HepG2 (cell line): ENCODE measurements around the gene CACNA1D. TPM values are rescaled to one million over a fixed set of nuclear protein-coding genes. Genes with fewer than 3 reads are reported as not detected.

Experiments used
- ATAC-seq: fragments of 200-7000 bp; cut with Tn5 transposase; 3 replicates; pipeline ENCODE4 v1.9.1; 2020; ENCODE audit warnings: mild to moderate bottlenecking, moderate library complexity
- BruUV-seq: library from RNA; stranded (reverse); fragments of 400-500 nt; replicated peaks from 2 replicates; lab custom pipeline; 2021; lab: Mats Ljungman, UMichigan
- CTCF ChIA-PET: fragments of 300-600 bp; formaldehyde crosslinking; extraction: SDS; loops from one replicate; lab custom pipeline; 2021; ENCODE audit warnings: low total read pairs, inconsistent platforms, low intra/inter-chr PET ratio; lab: Yijun Ruan, JAX
- POLR2A ChIA-PET: fragments of 350-600 bp; sonication (Branson Sonifier 250); formaldehyde crosslinking; loops from one replicate; lab custom pipeline; 2020; ENCODE audit warnings: antibody characterized with exemption, inconsistent platforms; lab: Yijun Ruan, JAX
- DNase-seq: peaks from one replicate; pipeline ENCODE4 v3.0.0-alpha.2; 2015; ENCODE audit warnings: low spot score
- FAIRE-seq: peaks from 3 replicates; lab custom pipeline; 2011; peaks lifted over from hg19 to GRCh38; lab: Jason Lieb, UNC
- H2AFZ ChIP-seq: one replicate; pipeline ENCODE4 v1.6.1; 2011; ENCODE audit warnings: low read length, inconsistent platforms
- H3K27ac ChIP-seq: fragments of 300-600 bp; 3 replicates; pipeline ENCODE4 v1.8.0; 2011; ENCODE audit warnings: mixed run types, mild to moderate bottlenecking, mixed read lengths, low read length, inconsistent platforms; ENCODE audit not compliant: insufficient read depth; ENCODE audit errors: extremely low read length
- H3K27me3 ChIP-seq, 2 experiments: fragments of 200-600 bp in 1 of 2; 2 replicates in 1 of 2; 3 replicates in 1 of 2; pipeline versions ENCODE4 v1.6.0 to v1.8.0; 2011; ENCODE audit warnings: low read length in 2 of 2, mild to moderate bottlenecking in 2 of 2, moderate library complexity in 2 of 2, inconsistent platforms in 1 of 2; ENCODE audit not compliant: insufficient read depth in 2 of 2, control insufficient read depth in 1 of 2
- H3K36me3 ChIP-seq, 2 experiments: fragments of 200-600 bp in 1 of 2; replicated peaks in 1 of 2; 2 replicates in 1 of 2; 3 replicates in 1 of 2; pipeline versions ENCODE4 v1.5.1 to v1.8.0; 2011; ENCODE audit warnings: low read length in 2 of 2, inconsistent platforms in 1 of 2; ENCODE audit not compliant: insufficient read depth in 2 of 2, control insufficient read depth in 1 of 2
- H3K4me1 ChIP-seq: 2 replicates; pipeline ENCODE4 v1.5.1; 2012; ENCODE audit warnings: low read length, inconsistent platforms; ENCODE audit not compliant: insufficient read depth
- H3K4me2 ChIP-seq: 2 replicates; pipeline ENCODE4 v1.6.0; 2011; ENCODE audit warnings: low read depth, low read length, inconsistent platforms
- H3K4me3 ChIP-seq, 3 experiments: fragments of 200-600 bp in 1 of 3; sonication (generic), shearing (Covaris generic) in 1 of 3; replicated peaks in 1 of 3; 2 replicates each; pipeline ENCODE4 v1.5.1; 2011 to 2016; ENCODE audit warnings: low read length in 3 of 3, inconsistent platforms in 2 of 3, low read depth in 2 of 3, mild to moderate bottlenecking in 2 of 3, control low read depth in 1 of 3, mixed read lengths in 1 of 3; ENCODE audit not compliant: insufficient read depth in 1 of 3
- H3K79me2 ChIP-seq: one replicate; pipeline ENCODE4 v1.6.1; 2011; ENCODE audit warnings: low read length, inconsistent platforms; ENCODE audit not compliant: insufficient read depth
- H3K9ac ChIP-seq: 2 replicates; pipeline ENCODE4 v1.6.0; 2011; ENCODE audit warnings: mild to moderate bottlenecking, low read depth, low read length, inconsistent platforms; ENCODE audit not compliant: insufficient read depth
- H3K9me3 ChIP-seq: 2 replicates; pipeline ENCODE4 v1.5.1; 2012; ENCODE audit warnings: mild to moderate bottlenecking, low read length
- H4K20me1 ChIP-seq: 2 replicates; pipeline ENCODE4 v1.6.0; 2011; ENCODE audit warnings: inconsistent platforms, mild to moderate bottlenecking, low read length, moderate library complexity; ENCODE audit not compliant: insufficient read depth
- ARID3A ChIP-seq: IDR thresholded peaks from 2 replicates; pipeline ENCODE4 v1.6.1; 2012; ENCODE audit warnings: low read depth, low read length, improper control_type of control experiment
- CENPX ChIP-seq: sonication (generic); formaldehyde crosslinking; IDR thresholded peaks from 2 replicates; pipeline ENCODE4 v1.9.0; 2021; ENCODE audit warnings: mild to moderate bottlenecking, missing genetic modification reagents, moderate library complexity
- CHD4 ChIP-seq: fragments of 200-600 bp; sonication (generic); IDR thresholded peaks from 2 replicates; pipeline ENCODE4 v1.7.0; 2017; ENCODE audit warnings: mild to moderate bottlenecking, low read length, borderline replicate concordance
- CREM ChIP-seq, 2 experiments: sonication (generic) in 1 of 2; formaldehyde crosslinking in 1 of 2; IDR thresholded peaks; 2 replicates each; pipeline versions ENCODE4 v1.4.0 to v1.6.1; 2016 to 2020; ENCODE audit warnings: antibody characterized with exemption in 1 of 2, mild to moderate bottlenecking in 1 of 2, missing genetic modification reagents in 1 of 2
- ESRRA ChIP-seq: sonication (generic); formaldehyde crosslinking; IDR thresholded peaks from 2 replicates; pipeline ENCODE4 v1.5.1; 2020; ENCODE audit warnings: mild to moderate bottlenecking, low read depth, missing genetic modification reagents
- GLI4 ChIP-seq: sonication (generic); formaldehyde crosslinking; IDR thresholded peaks from 2 replicates; pipeline ENCODE4 v1.5.1; 2020; ENCODE audit warnings: missing genetic modification reagents, mild to moderate bottlenecking, moderate library complexity, borderline replicate concordance
- KIAA2018 ChIP-seq: sonication (generic); formaldehyde crosslinking; IDR thresholded peaks from 2 replicates; pipeline ENCODE4 v1.5.0; 2020; ENCODE audit warnings: mild to moderate bottlenecking, missing genetic modification reagents, borderline replicate concordance
- PREB ChIP-seq: sonication (generic); formaldehyde crosslinking; IDR thresholded peaks from 2 replicates; pipeline ENCODE4 v1.4.0; 2020; ENCODE audit warnings: missing genetic modification reagents
- RNF2 ChIP-seq: fragments of 450-650 bp; conservative IDR thresholded peaks from 2 replicates; pipeline ENCODE4 v1.6.1; 2016; ENCODE audit warnings: low read depth
- SIX4 ChIP-seq: sonication (generic); formaldehyde crosslinking; IDR thresholded peaks from 2 replicates; pipeline ENCODE4 v1.4.0; 2020; ENCODE audit warnings: missing genetic modification reagents
- YEATS4 ChIP-seq: sonication (generic); formaldehyde crosslinking; IDR thresholded peaks from 2 replicates; pipeline ENCODE4 v1.4.0; 2020; ENCODE audit warnings: missing genetic modification reagents, borderline replicate concordance
- ZBTB1 ChIP-seq: sonication (generic); formaldehyde crosslinking; IDR thresholded peaks from 2 replicates; pipeline ENCODE4 v1.4.0; 2020; ENCODE audit warnings: missing genetic modification reagents, borderline replicate concordance
- ZFP37 ChIP-seq: sonication (generic); formaldehyde crosslinking; IDR thresholded peaks from 2 replicates; pipeline ENCODE4 v1.4.0; 2020; ENCODE audit warnings: missing genetic modification reagents, borderline replicate concordance
- ZNF101 ChIP-seq: sonication (generic); formaldehyde crosslinking; IDR thresholded peaks from 2 replicates; pipeline ENCODE4 v1.4.0; 2020; ENCODE audit warnings: mild to moderate bottlenecking, low read depth, missing genetic modification reagents, borderline replicate concordance
- ZNF484 ChIP-seq: sonication (generic); formaldehyde crosslinking; IDR thresholded peaks from 2 replicates; pipeline ENCODE4 v1.5.1; 2020; ENCODE audit warnings: mild to moderate bottlenecking, low read depth, missing genetic modification reagents, borderline replicate concordance
- WGBS: methylation state at CpG from one replicate; pipeline ENCODE4 v1.1.6; 2017; ENCODE audit warnings: low lambda C conversion rate; 5-methylcytosine and 5-hydroxymethylcytosine counted together
- in situ Hi-C: cut with HindIII; loops from 2 replicates; pipeline ENCODE4 v1.10.0; 2017; ENCODE audit warnings: low pct_unique_long_range_greater_than_20kb; ENCODE audit not compliant: extremely low pct_ligation_motif_present
- intact Hi-C: fragments of 100-400 bp; cut with micrococcal nuclease; formaldehyde crosslinking; loops from one replicate; pipeline ENCODE4 v1.10.0; 2022; ENCODE audit not compliant: unreplicated experiment
- polyA plus RNA-seq, 8 experiments: library from polyadenylated mRNA; depleted of rRNA in 3 of 8; stranded (reverse) in 7 of 8; unstranded in 1 of 8; fragments of >200 nt; fragmentation: Illumina TruSeq in 4 of 8; extraction: Trizol in 4 of 8; gene quantifications; 2 replicates each; pipeline versions ENCODE4 v1.2.1 to v1.2.3, GENCODE V29; 2011 to 2016; ENCODE audit warnings: low read depth in 4 of 8, missing spikeins in 1 of 8, mixed read lengths in 1 of 8; ENCODE audit not compliant: insufficient read depth in 1 of 8
- total RNA-seq, 5 experiments: library from RNA; depleted of rRNA; stranded (reverse); fragments of >200 nt; fragmentation: Illumina TruSeq; extraction: Trizol; gene quantifications; 2 replicates each; pipeline ENCODE4 v1.2.3, GENCODE V29; 2016; ENCODE audit warnings: low read depth in 1 of 5

CACNA1D gene
- total and polyA plus RNA-seq, 2 of the 13 experiments (the other 11 are each of a cell fraction or from before 2014, with no cell fraction given), result 0.26 to 0.38 TPM

- H3K79me2 ChIP-seq, result no peaks in the 10 kb centered on the region
- no peak overlapping the region for H3K4me2 ChIP-seq
- ChIA-PET CTCF (no interaction called here), POLR2A (no interaction called here)
- in situ Hi-C loops, result no loop called here
- WGBS, result 33% methylated on average over 1 of the region's 4 CpGs
- no peak for DNase-seq
- intact Hi-C loops, result no loop called here
- no peaks in the 10 kb centered on the region; a peak in 1 of 5 replicates for H3K27me3 ChIP-seq
- no peaks in the 10 kb centered on the region for H3K36me3 ChIP-seq
- H3K9ac ChIP-seq, result no peak overlapping the region
- no TSS peak for BruUV-seq
- H3K4me1 ChIP-seq, result peaks cover 8% of the 10 kb centered on the region
- no peaks in the 10 kb centered on the region for H4K20me1 ChIP-seq
- no peak for TF ChIP-seq ZFP37 (CRISPR knock-in tag)
- no peak for TF ChIP-seq ZNF484
- no peak for TF ChIP-seq GLI4 (CRISPR knock-in tag)
- TF ChIP-seq ARID3A, result no peak
- TF ChIP-seq YEATS4 (CRISPR knock-in tag), result no peak
- no peak for TF ChIP-seq CREM (IDR thresholded peaks at IDR 0.05)
- no peak for TF ChIP-seq CREM (CRISPR knock-in tag; IDR thresholded peaks at IDR 0.05)
- TF ChIP-seq PREB (CRISPR knock-in tag), result no peak
- TF ChIP-seq ESRRA (CRISPR knock-in tag), result no peak
- TF ChIP-seq KIAA2018 (CRISPR knock-in tag), result no peak
- TF ChIP-seq SIX4 (CRISPR knock-in tag), result no peak
- TF ChIP-seq CENPX (CRISPR knock-in tag), result no peak
- no peak for TF ChIP-seq ZNF101
- no peak for TF ChIP-seq RNF2
- TF ChIP-seq ZBTB1 (CRISPR knock-in tag), result no peak
- TF ChIP-seq CHD4, result no peak
- no peak overlapping the region for H2AFZ ChIP-seq
- FAIRE-seq, result no peak
- no peak overlapping the region for H3K27ac ChIP-seq
- H3K9me3 ChIP-seq, result no peaks in the 10 kb centered on the region
- no peak overlapping the region for H3K4me3 ChIP-seq
- no peak for ATAC-seq
Observed at GRCh38 chr3:53705774-53706173, 211.4 kb downstream of the CACNA1D start.
